ENCODE data around the gene NUP98. TPM values are rescaled to one million over a fixed set of nuclear protein-coding genes. Genes with fewer than 3 reads are reported as not detected.
"Not testable (repeated sequence)": the region's sequence is repeated elsewhere in the genome, so short reads cannot be mapped to it uniquely, and the experiment has no call there.

NUP98 gene
- total RNA-seq, 1 donor from 2014 or later = 78.7 TPM

DNA sequence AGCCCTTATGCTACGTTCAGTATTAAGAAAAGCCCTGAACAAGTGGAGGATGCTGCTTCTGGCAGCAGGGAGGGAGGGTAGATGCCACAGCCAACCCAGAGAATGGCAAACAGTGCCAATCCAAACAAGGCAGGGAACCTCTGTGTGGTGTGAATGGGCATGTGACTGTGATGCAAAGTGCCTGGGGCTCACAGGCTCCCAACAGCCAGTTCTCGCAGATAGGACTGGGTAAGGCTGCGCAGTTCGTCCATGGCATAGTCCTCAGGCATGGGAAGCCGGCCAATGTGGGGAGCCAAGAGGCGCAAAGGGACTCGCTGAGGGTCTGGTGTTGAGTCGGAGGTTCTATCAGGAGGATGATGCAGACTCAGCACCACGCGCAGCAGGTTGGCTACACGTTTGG, 121.4 kb downstream of the NUP98 start:
- DNase-seq (ENCODE audit: low spot score) = peak; percentile 72

GRCh38 chr11:3674189-3674588, 123.2 kb downstream of the NUP98 start:
- DNase-seq (ENCODE audit: low spot score) = no peak

- DNase-seq (ENCODE audit: low spot score) = no peak
These were observed 125.8 kb downstream of the NUP98 start, which contains the start of gene CHRNA10 for GRCh38 chr11:3671334-3672254. Gene CHRNA10 (minus strand): TSS chr11:3671384. CDS start chr11:3671312, 72 bp downstream.

GRCh38 chr11:3669742-3670183, 127.6 kb downstream of the NUP98 start:
- DNase-seq (ENCODE audit: low spot score) = peak; percentile 65

DNA sequence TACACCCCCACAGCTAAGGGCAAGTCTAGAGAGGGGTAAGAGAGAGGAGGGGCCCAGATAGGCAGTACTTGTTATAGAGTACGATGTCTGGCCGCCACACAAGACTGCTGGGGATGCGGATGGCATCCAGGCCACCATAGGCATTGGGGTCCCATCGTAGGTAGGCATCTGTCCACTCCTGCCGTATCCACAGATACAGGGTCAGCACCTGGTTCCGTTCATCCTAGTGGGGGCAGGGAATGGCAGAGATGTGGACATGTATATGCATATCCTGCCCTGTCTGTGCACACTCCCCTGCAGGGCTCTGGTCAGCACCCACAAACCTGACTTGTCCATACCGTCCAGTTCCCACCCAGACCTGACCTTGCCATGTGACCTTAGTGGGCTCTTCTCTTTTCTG, 128.2 kb downstream of the NUP98 start:
- no peak for DNase-seq (ENCODE audit: low spot score)

DNA sequence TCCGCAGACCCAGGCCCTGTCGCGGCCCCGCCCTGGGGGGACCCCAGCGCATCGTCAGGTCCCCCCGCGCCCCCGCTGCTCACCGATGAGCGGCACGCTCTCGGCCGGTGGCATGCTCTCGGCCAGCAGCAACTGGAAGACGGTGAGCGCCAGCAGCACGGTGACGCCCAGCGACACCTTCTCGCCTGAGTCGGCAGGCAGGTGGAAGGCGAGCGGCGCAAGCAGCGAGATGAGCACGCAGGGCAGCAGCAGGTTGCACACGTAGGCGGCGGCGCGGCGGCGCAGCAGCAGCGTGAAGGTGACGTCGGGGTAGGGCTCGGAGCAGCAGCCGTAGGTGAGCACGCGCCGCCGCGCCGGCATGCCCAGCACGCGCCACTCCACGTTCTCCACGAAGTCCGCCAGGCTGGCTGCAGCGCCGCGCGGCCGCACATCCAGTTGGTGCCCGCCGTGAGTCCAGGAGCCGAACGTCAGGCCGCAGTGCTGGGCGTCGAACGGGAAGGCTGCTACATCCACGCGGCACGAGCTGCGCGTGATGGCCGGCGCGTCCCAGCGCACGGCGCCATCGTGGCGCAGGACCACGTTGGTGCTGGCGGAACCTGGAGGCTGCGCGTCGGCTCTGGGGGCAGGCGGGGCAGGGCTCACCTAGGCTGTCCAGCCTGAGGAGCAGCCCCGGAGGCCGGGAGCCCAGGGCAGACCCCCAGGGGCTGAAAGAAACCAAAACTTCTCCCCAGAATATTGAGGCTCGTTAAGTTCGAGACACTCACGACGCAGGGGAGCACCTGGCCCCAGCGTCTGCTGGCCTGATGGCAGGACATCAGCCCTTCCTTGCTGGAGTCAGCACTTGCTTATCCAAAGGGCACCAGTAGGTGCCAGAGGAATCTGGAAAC, 130.0 kb downstream of the NUP98 start:
- DNase-seq (ENCODE audit: low spot score) = peak; percentile 86

DNA sequence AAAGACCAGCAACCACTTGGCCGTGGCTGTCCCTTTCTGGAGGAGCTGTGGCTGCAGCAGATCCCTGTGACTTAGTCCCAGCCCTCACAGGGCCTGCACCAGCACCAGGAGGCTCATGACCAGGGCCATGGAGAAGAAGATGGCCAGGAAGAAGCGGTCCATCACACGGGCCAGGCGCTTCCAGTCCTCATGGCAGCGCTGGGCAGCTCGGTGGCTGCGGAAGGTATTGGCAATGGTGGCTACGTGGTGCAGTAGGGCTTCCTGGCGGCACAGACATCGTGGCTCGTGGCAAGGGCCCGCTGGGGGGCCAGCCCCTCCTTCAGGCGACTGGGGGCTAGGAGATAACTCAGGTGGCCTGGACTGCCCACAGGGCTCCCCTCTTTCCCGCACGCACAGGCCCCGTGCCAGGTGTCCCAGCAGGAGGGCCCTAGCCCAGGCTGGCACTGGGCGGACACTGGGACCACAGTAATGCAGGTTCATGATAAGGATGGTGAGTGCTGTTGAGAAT, 131.3 kb downstream of the NUP98 start:
- peak; percentile 69 for DNase-seq (ENCODE audit: low spot score)

DNA sequence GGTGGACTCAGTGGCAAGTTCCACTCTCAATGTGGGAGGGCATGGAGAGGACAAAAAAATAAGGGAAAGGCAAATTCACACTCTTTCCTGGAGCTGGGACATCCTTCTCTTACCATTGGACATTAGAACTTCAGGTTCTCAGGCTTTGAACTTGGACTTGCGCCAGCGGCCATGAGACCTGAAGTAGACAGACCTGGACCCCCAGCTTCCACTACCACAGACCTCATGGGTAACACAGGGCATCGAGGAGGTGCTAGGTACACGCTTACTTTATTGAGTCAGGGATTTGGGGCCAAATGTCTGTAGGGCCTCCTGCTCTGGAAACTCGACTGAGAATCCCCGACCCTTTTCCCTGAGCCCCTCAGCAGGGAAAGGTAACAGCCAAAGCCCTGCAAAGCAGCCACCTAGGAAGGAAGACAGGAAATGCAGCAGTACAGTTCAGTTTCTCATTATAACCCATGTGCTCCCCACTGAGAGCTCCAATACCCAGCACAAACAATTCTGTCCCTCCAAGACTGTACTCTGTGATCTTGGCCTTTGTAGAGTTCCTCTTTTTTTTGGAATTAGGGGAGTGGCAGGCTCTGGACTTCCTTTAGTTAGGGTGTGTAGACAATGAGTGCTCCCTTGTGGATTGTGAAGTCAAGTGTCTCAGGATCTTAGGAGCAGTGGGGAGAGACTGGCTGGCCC, 131.9 kb downstream of the NUP98 start:
- DNase-seq (ENCODE audit: low spot score) = peak; percentile 41

DNA sequence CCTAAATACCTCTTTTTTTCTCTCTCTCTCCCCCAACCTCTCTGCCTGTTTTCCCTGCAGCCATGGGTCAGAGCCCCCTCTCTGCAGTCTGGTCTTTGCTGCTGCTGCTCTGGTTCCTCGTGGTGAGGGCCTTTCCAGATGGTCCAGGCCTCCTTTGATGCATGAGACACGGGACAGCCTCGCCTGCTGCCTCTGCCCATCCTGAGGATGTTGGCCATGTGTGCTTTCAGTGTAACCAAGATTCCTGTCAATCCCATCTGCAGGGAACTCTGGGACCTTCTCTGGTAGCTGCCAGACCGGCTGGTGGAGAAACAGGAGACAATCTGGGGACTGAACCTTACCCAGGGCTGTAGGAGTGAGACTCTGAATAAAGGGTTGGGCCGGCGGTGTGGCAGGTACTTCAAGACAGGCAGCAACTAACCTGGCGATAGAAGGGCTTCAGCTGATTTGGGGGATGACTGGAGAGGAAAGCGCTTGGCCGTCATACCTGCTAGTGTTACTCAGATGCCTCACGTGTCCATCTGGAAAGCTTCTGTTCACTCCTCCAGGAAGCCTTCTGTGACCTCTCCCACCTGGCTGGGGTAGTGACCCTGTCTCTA, 133.2 kb downstream of the NUP98 start:
- peak; percentile 62 for DNase-seq (ENCODE audit: low spot score)

GRCh38 chr11:3662856-3663255, 134.5 kb downstream of the NUP98 start:
- no peak for DNase-seq (ENCODE audit: low spot score)

- DNase-seq (ENCODE audit: low spot score) = peak; percentile 60
These were observed 136.4 kb downstream of the NUP98 start for GRCh38 chr11:3660960-3661359.

DNA sequence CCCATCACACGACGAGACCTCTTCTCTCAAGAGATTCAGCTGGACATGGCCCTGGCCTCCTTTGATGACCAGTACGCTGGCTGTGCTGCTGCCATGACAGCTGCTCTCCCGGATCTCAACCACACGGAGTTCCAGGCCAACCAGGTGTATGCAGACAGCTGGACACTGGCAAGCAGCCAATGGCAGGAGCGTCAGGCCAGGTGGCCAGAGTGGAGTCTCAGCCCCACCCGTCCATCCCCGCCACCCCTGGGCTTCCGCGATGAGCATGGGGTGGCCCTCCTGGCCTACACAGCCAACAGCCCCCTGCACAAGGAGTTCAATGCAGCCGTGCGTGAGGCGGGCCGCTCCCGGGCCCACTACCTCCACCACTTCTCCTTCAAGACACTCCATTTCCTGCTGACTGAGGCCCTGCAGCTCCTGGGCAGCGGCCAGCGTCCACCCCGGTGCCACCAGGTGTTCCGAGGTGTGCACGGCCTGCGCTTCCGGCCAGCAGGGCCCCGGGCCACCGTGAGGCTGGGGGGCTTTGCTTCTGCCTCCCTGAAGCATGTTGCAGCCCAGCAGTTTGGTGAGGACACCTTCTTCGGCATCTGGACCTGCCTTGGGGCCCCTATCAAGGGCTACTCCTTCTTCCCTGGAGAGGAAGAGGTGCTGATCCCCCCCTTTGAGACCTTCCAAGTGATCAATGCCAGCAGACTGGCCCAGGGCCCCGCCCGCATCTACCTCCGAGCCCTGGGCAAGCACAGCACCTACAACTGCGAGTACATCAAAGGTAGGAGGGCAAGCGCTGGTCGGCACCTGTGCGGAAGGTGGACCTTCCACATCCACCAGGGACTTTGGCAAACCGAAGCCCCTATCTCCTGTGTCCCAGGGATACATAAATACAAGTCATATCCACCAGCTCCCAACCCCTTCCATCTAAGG, 137.5 kb downstream of the NUP98 start:
- DNase-seq (ENCODE audit: low spot score) = peak; percentile 87

DNA sequence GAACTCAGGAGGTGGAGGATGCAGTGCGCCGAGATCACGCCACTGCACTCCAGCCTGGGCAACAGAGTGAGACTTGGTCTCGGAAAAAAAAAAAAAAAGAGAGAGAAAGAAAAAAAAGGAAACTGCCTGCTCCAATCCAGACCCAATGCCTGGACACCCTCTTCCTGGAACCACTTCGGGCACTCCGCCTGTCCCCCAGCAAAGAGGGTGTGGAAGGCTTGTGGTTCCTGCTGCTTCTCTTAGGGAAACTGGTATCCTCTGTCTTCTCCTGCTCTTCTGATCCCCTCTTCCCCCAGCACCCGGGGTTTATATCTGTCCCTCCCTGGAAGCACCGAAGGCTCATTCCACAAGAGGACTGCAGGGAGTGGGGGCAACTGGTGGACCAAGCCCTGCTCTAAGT, 139.1 kb downstream of the NUP98 start:
- peak; percentile 78 for DNase-seq (ENCODE audit: low spot score)

DNA sequence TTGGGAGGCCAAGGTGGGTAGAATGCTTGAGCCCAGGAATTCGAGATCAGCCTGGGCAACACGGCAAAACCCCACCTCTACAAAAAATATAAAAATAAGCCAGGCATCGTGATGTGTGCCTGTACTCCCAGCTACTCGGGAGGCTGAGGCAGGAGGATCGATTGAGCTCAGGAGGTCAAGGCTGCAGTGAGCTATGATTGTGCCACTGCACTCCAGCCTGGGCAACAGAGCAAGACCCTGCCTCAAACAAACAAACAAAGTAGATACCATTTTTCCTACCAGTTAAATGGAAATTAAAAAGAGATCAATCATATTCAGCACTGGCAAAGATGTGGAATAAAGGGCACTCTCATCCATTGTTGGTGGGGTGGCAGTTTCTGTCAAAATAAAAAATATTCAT, 140.0 kb downstream of the NUP98 start:
- peak; percentile 41 for DNase-seq (ENCODE audit: low spot score)

GRCh38 chr11:3655547-3655946, 141.8 kb downstream of the NUP98 start:
- DNase-seq (ENCODE audit: low spot score) = no peak

DNA sequence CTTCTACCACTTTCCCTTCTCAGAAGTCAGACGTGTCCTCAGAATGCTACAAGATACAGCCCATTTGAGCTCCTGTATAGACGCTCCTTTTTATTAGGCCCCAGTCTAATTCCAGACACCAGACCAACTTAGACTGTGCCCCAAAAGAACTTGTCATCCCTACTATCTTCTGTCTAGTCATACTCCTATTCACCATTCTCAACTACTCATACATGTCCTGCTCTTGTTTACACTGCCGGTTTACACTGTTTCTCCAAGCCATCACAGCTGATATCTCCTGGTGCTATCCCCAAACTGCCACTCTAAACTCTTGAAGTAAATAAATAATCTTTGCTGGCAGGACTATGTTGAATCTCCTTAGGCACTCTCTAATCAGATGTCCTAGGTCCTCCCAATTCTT, 144.8 kb downstream of the NUP98 start:
- not testable (repeated sequence) for DNase-seq (ENCODE audit: low spot score)

GRCh38 chr11:3649374-3649773, 148.0 kb downstream of the NUP98 start:
- DNase-seq (ENCODE audit: low spot score) = not testable (repeated sequence)

- not testable (repeated sequence) for DNase-seq (ENCODE audit: low spot score)
These were observed 148.5 kb downstream of the NUP98 start for GRCh38 chr11:3648843-3649242.

DNA sequence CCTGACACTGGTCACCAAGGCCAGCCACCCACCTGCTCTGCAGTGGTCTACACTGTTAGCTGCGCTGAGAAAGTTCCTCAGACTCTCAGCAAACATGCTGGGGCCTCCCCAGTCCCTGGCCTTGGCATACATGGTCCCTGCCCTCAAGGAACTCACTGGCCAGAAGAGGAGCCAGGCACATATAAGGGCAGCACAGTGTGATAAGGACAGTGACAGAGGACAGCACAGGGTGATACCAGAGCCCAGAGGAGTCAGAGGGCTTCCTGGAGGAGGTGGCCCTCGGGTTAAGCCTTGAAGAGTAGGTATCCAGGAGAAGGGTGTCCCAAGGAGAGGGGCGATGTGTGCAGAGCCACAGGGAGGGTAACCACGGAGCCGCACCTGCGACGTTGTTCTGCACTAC, 151.8 kb downstream of the NUP98 start:
- no peak for DNase-seq (ENCODE audit: low spot score)
